Gastroesophageal sphincter (tissue), 4 donors: ENCODE results near the gene IKBKE. TPM values are rescaled to one million over a fixed set of nuclear protein-coding genes. Genes with fewer than 3 reads are reported as not detected.

ENCODE experiments used
- ATAC-seq: fragments of 150-250 bp; one replicate; pipeline ENCODE4 v1.9.1; 2016; ENCODE audit warnings: mild to moderate bottlenecking, moderate library complexity
- H3K27ac ChIP-seq, 4 donors: fragments of 200-600 bp; sonication (generic) in 3 of 4; 1 replicate in 3 of 4; 2 replicates in 1 of 4; pipeline ENCODE4 v1.5.1; 2016 to 2019
- H3K27me3 ChIP-seq: fragments of 200-600 bp; sonication (generic); one replicate; pipeline ENCODE4 v1.5.1; 2019
- H3K36me3 ChIP-seq, 2 donors: fragments of 200-600 bp; sonication (generic); one replicate each; pipeline ENCODE4 v1.5.1; 2019; ENCODE audit warnings: control low read depth in 1 of 2
- H3K4me1 ChIP-seq, 3 donors: fragments of 200-600 bp; sonication (generic); 1 replicate in 2 of 3; 2 replicates in 1 of 3; pipeline ENCODE4 v1.5.1; 2016 to 2019; ENCODE audit warnings: control low read depth in 2 of 3
- H3K4me3 ChIP-seq, 2 donors: fragments of 200-600 bp; sonication (generic); one replicate each; pipeline ENCODE4 v1.5.1; 2019; ENCODE audit warnings: mild to moderate bottlenecking in 1 of 2, moderate library complexity in 1 of 2
- H3K9me3 ChIP-seq, 3 donors: fragments of 200-600 bp; sonication (generic); one replicate each; pipeline ENCODE4 v1.5.1; 2017 to 2019; ENCODE audit warnings: control low read depth in 2 of 3
- EP300 ChIP-seq: sonication (generic); formaldehyde crosslinking; IDR thresholded peaks from one replicate; pipeline ENCODE4 v1.6.1; 2017; ENCODE audit warnings: antibody characterized with exemption, mild to moderate bottlenecking
- POLR2A ChIP-seq, 2 donors: fragments of 450-650 bp; IDR thresholded peaks; one replicate each; pipeline ENCODE4 v1.6.1; 2017; ENCODE audit warnings: antibody characterized with exemption in 2 of 2, mild to moderate bottlenecking in 2 of 2, moderate library complexity in 1 of 2
- POLR2AphosphoS5 ChIP-seq: sonication (generic); formaldehyde crosslinking; IDR thresholded peaks from one replicate; pipeline ENCODE4 v1.6.1; 2017; ENCODE audit warnings: antibody characterized with exemption
- WGBS, 2 donors: methylation state at CpG; one replicate each; pipeline ENCODE4 v1.1.5; 2018; ENCODE audit warnings: low coverage in 1 of 2; 5-methylcytosine and 5-hydroxymethylcytosine counted together
- total RNA-seq, 4 donors: library from RNA; depleted of rRNA; stranded (reverse); fragments of >200 nt; gene quantifications; one replicate each; pipeline ENCODE4 v1.1.0, GENCODE V29; 2016
- TF ChIP-seq, protein P1 (sequence below), 4 experiments: fragments of 200-600 bp in 2 of 4; fragments of 450-650 bp in 2 of 4; sonication (generic) in 1 of 4; IDR thresholded peaks; one replicate each; pipeline ENCODE4 v1.5.1; 2017 to 2019; ENCODE audit warnings: antibody characterized with exemption in 4 of 4, mild to moderate bottlenecking in 2 of 4, moderate library complexity in 2 of 4

The IKBKE gene
- total RNA-seq, 4 donors from 2014 or later, result 2.2 to 3.9 (median 2.7) TPM

DNA sequence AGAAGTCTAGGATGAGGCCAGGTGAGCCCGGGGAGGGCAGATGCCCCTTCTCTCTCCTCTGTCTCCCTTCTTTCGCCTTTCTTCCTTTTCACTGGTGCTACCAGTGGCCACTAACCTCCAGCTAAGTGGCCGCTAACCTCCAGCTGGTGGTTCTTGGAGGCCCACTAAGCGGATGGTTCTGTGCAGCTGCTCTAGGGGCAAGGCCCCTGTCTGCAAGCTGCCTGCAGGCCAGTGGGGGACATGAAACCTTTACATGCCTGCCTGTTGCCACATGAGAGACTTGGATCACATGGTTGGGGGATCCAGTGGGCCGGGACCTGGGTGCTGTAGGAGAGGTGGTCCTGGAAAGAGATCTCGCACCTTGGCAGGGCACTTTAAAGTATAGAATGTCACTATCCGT lies 17.7 kb downstream of the IKBKE start:
- peaks cover 0 to 20% (median 0%) of the 10 kb centered on the region in 3 donors for H3K4me1 ChIP-seq
- 81 to 83% methylated on average over 1 to 4 of the region's 7 CpGs for WGBS, 2 donors
- ATAC-seq, result no peak
- no peak overlapping the region for H3K4me3 ChIP-seq
- no peak overlapping the region for H3K27ac ChIP-seq
- TF ChIP-seq POLR2AphosphoS5, result no peak
- H3K36me3 ChIP-seq, result peaks cover 0 to 7% of the 10 kb centered on the region in 2 donors
- no peaks in the 10 kb centered on the region for H3K27me3 ChIP-seq
- no peaks in the 10 kb centered on the region for H3K9me3 ChIP-seq

DNA sequence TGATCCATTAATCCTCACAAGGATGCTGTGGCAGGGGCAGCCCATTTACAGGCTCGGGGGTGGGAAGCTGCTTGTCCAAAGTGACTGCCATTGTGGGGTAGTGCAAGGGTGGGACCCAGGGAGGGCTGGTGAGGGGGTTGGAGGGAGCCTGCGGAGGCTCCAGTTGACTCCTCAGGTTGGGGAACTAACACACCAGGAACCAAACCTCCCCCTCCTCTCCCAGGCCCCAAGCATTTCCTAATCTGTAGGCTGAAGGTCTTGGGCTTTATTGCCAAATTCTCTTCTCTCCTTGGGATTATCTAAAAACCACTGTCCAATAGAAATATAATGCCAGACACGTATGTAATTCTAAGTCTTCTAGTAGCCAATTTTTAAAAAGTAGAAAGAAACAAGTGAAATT lies 18.2 kb downstream of the IKBKE start:
- Histone ChIP-seq H3K27ac (no peak overlapping the region), H3K27me3 (no peaks in the 10 kb centered on the region), H3K9me3 (no peaks in the 10 kb centered on the region), H3K36me3 (peaks cover 0 to 7% of the 10 kb centered on the region in 2 donors), H3K4me3 (no peak overlapping the region), H3K4me1 (peaks cover 0 to 20% (median 0%) of the 10 kb centered on the region in 3 donors)
- no peak for ATAC-seq
- TF ChIP-seq, protein P1, sequence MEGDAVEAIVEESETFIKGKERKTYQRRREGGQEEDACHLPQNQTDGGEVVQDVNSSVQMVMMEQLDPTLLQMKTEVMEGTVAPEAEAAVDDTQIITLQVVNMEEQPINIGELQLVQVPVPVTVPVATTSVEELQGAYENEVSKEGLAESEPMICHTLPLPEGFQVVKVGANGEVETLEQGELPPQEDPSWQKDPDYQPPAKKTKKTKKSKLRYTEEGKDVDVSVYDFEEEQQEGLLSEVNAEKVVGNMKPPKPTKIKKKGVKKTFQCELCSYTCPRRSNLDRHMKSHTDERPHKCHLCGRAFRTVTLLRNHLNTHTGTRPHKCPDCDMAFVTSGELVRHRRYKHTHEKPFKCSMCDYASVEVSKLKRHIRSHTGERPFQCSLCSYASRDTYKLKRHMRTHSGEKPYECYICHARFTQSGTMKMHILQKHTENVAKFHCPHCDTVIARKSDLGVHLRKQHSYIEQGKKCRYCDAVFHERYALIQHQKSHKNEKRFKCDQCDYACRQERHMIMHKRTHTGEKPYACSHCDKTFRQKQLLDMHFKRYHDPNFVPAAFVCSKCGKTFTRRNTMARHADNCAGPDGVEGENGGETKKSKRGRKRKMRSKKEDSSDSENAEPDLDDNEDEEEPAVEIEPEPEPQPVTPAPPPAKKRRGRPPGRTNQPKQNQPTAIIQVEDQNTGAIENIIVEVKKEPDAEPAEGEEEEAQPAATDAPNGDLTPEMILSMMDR (IDR thresholded peaks at IDR 0.05), result no peak
- no peak for TF ChIP-seq EP300
- TF ChIP-seq POLR2A (IDR thresholded peaks at IDR 0.05), result no peak
- TF ChIP-seq POLR2AphosphoS5, result no peak
- 79 to 86% methylated on average over 1 to 2 of the region's 3 CpGs for WGBS, 2 donors

DNA sequence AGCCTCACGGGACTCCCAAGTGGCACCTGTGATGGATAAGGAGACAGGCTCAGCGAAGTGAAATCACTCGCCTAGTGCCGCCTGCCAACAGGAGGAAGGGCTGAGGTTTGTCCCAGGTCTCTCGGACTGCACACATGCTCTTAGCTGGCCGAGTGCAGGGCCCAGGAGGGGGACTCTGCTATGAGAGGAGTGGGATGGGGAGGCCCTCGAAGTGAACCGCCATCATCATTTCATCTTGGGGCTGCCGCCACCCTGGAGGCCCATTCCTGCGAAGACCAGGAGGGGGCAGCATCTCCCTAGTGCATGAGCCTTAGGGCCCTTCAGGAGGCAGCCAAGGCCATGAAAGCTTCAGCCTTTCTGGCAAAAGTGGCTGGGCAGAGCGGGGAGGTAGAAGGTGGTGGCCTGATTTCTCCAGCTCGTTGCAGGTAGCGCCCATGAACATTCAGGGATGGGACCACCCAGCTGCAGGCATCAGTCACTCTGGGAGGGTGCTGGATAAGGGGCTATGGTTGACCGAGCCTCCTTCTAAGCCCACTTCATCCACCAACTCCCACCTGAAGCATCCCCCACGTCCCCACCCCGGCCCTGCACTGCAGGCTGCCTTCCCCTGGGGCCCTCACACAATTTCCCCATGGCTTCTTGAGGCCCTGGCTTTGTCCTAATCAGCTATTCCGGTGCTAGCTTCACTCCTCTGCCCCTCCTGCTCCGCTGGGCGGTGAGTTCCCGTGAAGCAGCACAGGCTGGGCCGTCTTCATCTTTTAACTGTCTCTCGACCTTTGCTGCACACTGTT lies 19.9 kb downstream of the IKBKE start:
- no peak overlapping the region for H3K4me3 ChIP-seq
- no peaks in the 10 kb centered on the region for H3K9me3 ChIP-seq
- no peaks in the 10 kb centered on the region for H3K27me3 ChIP-seq
- TF ChIP-seq POLR2A (IDR thresholded peaks at IDR 0.05) (no peak), EP300 (no peak), POLR2AphosphoS5 (peak; percentile 11)
- TF ChIP-seq, protein P1 (IDR thresholded peaks at IDR 0.05), result peak in 3 of 4 experiments; percentile 90 to 94 (median 94)
- peaks cover 0 to 25% (median 0%) of the 10 kb centered on the region in 3 donors for H3K4me1 ChIP-seq
- peak; percentile 84 for ATAC-seq
- H3K27ac ChIP-seq, result no peak overlapping the region
- WGBS, 2 donors, result 53% methylated on average over 3 of the region's 22 CpGs; no CpG with 5 or more reads in 1 of the 2 donors
- peaks cover 0 to 7% of the 10 kb centered on the region in 2 donors for H3K36me3 ChIP-seq

DNA sequence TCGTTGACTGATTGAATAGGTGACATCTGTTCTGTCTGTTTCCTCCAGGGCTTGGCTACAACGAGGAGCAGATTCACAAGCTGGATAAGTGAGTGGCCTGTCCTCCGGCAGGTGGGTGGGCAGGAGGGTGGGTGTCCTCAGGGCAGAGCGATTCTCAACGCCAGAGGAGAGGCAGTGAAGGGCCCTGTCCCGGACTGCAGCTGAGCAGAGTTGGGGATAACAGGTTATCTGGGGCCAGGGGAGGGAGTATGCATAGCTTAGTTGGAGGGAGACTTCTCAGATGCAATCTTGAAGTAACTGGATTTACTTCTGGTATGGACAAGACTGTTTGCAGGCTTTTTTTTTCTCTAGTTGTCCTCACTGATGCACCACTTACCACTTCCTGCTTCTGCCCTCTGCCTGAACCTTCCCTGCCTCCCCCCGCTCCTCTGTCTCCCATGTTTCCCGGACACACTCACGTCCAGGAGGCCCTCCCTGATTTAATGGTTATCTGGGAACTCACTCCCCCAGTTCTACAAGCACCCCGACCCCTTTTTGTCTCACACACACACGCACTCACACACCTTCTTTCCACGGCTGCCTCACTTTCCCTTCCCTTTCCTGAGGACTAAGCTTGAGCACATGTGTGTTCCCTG lies 20.6 kb downstream of the IKBKE start:
- Histone ChIP-seq H3K9me3 (no peaks in the 10 kb centered on the region), H3K27ac (no peak overlapping the region), H3K4me3 (no peak overlapping the region), H3K36me3 (peaks cover 0 to 7% of the 10 kb centered on the region in 2 donors), H3K27me3 (no peaks in the 10 kb centered on the region), H3K4me1 (peaks cover 0 to 32% (median 5%) of the 10 kb centered on the region in 3 donors)
- TF ChIP-seq, protein P1 (IDR thresholded peaks at IDR 0.05), result no peak
- no peak for TF ChIP-seq EP300
- 58 to 90% methylated on average over 2 to 7 of the region's 12 CpGs for WGBS, 2 donors
- ATAC-seq, result no peak

DNA sequence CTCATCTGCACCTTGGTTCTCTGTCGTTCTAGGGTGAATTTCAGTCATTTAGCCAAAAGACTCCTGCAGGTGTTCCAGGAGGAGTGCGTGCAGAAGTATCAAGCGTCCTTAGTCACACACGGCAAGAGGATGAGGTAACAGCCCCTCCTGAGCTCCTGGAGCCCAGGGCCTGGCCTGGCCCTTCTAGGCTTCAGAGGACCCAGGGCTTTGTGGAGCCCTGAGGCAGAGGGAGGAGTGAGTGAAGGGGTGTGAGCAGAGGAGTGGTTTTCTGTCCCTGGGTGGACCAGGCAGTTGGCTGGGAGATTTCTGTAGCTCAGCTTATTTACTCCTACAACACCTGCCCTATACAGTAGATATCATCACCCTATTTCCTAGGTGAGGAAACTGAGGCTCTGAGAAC lies 21.3 kb downstream of the IKBKE start:
- H3K9me3 ChIP-seq, result no peaks in the 10 kb centered on the region

More for the DNA sequence above, 21.3 kb downstream of the IKBKE start:
- TF ChIP-seq POLR2AphosphoS5 (no peak), EP300 (no peak), POLR2A (IDR thresholded peaks at IDR 0.05) (no peak)
- TF ChIP-seq, protein P1 (IDR thresholded peaks at IDR 0.05), result no peak
- Histone ChIP-seq H3K4me1 (peaks cover 0 to 39% (median 12%) of the 10 kb centered on the region in 3 donors), H3K4me3 (no peak overlapping the region), H3K27me3 (no peaks in the 10 kb centered on the region), H3K27ac (no peak overlapping the region), H3K36me3 (peaks cover 0 to 7% of the 10 kb centered on the region in 2 donors)
- ATAC-seq, result no peak
- no CpG with 5 or more reads among the region's 4 CpGs for WGBS, 2 donors
